IPS-11a (cell line): Measurements from ENCODE around the gene DNAJC10.

ENCODE experiments used
- H3K4me3 ChIP-seq: one replicate; pipeline ENCODE4 v1.5.1; 2013; ENCODE audit warnings: low read depth, low read length, control low read depth

DNAJC10 gene

DNA sequence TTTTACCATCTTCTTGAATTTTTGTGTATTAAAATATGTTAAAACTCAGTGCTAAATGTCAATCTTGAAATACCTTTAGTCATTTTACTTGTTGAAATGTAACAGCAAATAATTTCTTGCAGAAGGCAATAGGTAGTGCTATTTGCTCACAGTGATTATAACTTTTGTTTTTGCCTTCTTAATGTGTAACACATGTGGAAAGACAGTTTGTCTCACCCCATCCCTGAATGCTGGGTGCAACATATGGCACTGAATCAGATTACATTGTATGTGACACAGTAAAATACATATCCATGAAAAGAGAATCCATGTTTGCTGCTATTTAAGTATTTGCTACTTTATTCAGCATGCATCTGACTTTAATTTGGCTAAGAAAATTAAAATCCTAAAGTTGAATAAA lies 115.0 kb downstream of the DNAJC10 start:
- no peak overlapping the region for H3K4me3 ChIP-seq

- no peak overlapping the region for H3K4me3 ChIP-seq
Measured at GRCh38 chr2:182831921-182832320, 115.9 kb downstream of the DNAJC10 start.

DNA sequence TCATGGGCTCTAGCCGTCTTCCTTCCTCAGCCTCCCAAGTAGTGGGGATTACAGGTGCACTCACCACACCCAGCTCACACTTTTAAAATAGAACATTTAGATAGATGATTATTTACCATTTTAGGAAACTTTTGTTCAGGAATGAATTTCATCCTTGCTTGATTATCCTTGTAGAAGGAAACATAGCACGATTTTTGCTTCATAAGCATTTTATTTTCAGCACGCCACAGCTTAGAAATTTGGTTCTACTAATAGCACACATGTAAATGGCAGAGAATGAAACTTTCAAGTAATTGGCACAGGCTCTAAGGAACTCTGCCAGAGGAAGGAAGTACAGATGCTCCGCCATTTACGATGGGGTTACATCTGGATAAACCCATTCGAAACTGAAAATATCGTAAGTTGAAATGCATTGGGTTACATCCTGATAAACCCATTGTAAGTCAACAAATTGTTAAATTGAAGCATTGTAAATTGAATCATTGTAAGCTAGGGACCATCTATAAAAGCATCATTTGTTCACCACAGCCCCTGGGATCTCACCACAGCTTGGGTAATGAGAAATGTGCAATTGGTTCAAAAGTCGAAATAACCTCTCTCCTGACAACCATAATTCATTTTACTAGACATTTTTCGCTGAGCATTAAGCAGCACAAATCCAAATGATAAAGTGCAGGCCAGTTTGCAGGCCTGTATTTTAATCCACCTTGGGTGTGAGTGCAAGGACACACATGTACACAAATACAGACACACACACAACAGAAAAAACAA lies 117.2 kb downstream of the DNAJC10 start:
- H3K4me3 ChIP-seq: no peak overlapping the region

DNA sequence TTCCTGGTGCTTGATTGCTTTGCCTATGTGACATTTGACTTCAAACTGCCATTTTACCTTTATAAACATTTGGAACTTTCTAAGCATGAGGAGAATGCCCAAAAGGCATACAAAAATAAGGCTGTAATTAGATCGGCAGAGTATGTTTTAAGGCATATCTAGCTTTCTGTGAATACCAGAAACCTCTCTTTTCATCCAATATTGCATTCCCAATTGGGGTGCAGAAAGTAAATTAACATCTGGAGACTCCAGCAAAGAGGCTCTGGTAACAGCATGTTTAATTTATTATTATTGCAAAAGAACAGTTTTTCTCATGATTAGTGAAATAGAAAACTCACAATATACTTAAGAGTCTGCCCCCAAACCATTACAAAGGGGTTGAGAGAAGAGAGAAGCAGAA lies 118.2 kb downstream of the DNAJC10 start:
- no peak overlapping the region for H3K4me3 ChIP-seq

- H3K4me3 ChIP-seq: no peak overlapping the region
Measured at GRCh38 chr2:182836451-182836850, 120.4 kb downstream of the DNAJC10 start.
